HEK293 (cell line): ENCODE measurements around the gene C14orf132.
A peak's percentile ranks its signal among the peaks of the same experiment; 100 is the strongest.

Experiments
- CTCF ChIA-PET: fragments of 350-600 bp; formaldehyde crosslinking; extraction: SDS; loops from one replicate; lab custom pipeline; 2021; ENCODE audit warnings: antibody characterized with exemption; lab: Yijun Ruan, JAX
- POLR2A ChIA-PET: fragments of 300-600 bp; formaldehyde crosslinking; extraction: SDS; loops from one replicate; lab custom pipeline; 2020; ENCODE audit warnings: antibody characterized with exemption, inconsistent platforms; lab: Yijun Ruan, JAX
- H3K27ac ChIP-seq: fragments of 200-500 bp; sonication (Bioruptor generic); 2 replicates; pipeline ENCODE4 v1.5.1; 2014; ENCODE audit warnings: low read depth, low read length, control low read depth, inconsistent platforms; ENCODE audit errors: extremely low read depth
- H3K36me3 ChIP-seq, 2 experiments: fragments of 200-500 bp in 1 of 2; sonication (Bioruptor generic) in 1 of 2; 1 replicate in 1 of 2; 2 replicates in 1 of 2; pipeline ENCODE4 v1.5.1; 2014 to 2017; ENCODE audit warnings: inconsistent platforms in 2 of 2, low read length in 2 of 2; ENCODE audit not compliant: control insufficient read depth in 2 of 2, insufficient read depth in 1 of 2
- H3K4me1 ChIP-seq: fragments of 200-500 bp; sonication (Bioruptor generic); 2 replicates; pipeline ENCODE4 v1.5.1; 2014; ENCODE audit warnings: mild to moderate bottlenecking, low read length, inconsistent platforms; ENCODE audit not compliant: control insufficient read depth, insufficient read depth
- H3K4me3 ChIP-seq: 2 replicates; pipeline ENCODE4 v1.5.1; 2011; ENCODE audit warnings: low read depth, mild to moderate bottlenecking, control low read depth, low read length, moderate library complexity
- H3K9me3 ChIP-seq: fragments of 200-500 bp; sonication (Bioruptor generic); 2 replicates; pipeline ENCODE4 v1.5.1; 2014; ENCODE audit warnings: low read depth, low read length, inconsistent platforms; ENCODE audit not compliant: control insufficient read depth, insufficient read depth
- BCL11A ChIP-seq: fragments of 450-650 bp; formaldehyde crosslinking; IDR thresholded peaks from 2 replicates; pipeline ENCODE4 v1.5.1; 2016; ENCODE audit warnings: low read depth, missing biosample characterization, missing genetic modification characterization
- BCL11B ChIP-seq: fragments of 450-650 bp; formaldehyde crosslinking; IDR thresholded peaks from 2 replicates; pipeline ENCODE4 v1.5.1; 2016; ENCODE audit warnings: low read depth, missing biosample characterization, missing genetic modification characterization
- CTCF ChIP-seq: fragments of 450-650 bp; formaldehyde crosslinking; IDR thresholded peaks from 2 replicates; pipeline ENCODE4 v1.5.1; 2016; ENCODE audit warnings: missing biosample characterization, missing genetic modification characterization
- GLI4 ChIP-seq: fragments of 450-650 bp; formaldehyde crosslinking; IDR thresholded peaks from 2 replicates; pipeline ENCODE4 v1.5.1; 2016; ENCODE audit warnings: missing biosample characterization, missing genetic modification characterization
- GLIS1 ChIP-seq: fragments of 450-650 bp; formaldehyde crosslinking; IDR thresholded peaks from 2 replicates; pipeline ENCODE4 v1.5.1; 2016; ENCODE audit warnings: missing biosample characterization, missing genetic modification characterization
- HIC1 ChIP-seq: fragments of 450-650 bp; formaldehyde crosslinking; IDR thresholded peaks from 2 replicates; pipeline ENCODE4 v1.5.1; 2016; ENCODE audit warnings: missing biosample characterization, missing genetic modification characterization
- HOXD13 ChIP-seq: sonication (generic); formaldehyde crosslinking; IDR thresholded peaks from 2 replicates; pipeline ENCODE4 v1.8.0; 2022; ENCODE audit warnings: missing genetic modification reagents, borderline replicate concordance
- IKZF3 ChIP-seq: fragments of 450-650 bp; IDR thresholded peaks from 2 replicates; pipeline ENCODE4 v1.5.0; 2018; ENCODE audit warnings: missing biosample characterization, mild to moderate bottlenecking, missing genetic modification characterization, moderate library complexity
- SALL2 ChIP-seq: fragments of 450-650 bp; formaldehyde crosslinking; IDR thresholded peaks from 2 replicates; pipeline ENCODE4 v1.5.0; 2017; ENCODE audit warnings: missing biosample characterization, mild to moderate bottlenecking, missing genetic modification characterization, borderline replicate concordance
- SCRT1 ChIP-seq: fragments of 450-650 bp; formaldehyde crosslinking; IDR thresholded peaks from 2 replicates; pipeline ENCODE4 v1.5.1; 2016; ENCODE audit warnings: missing biosample characterization, missing genetic modification characterization, borderline replicate concordance
- ZBTB20 ChIP-seq: fragments of 450-650 bp; formaldehyde crosslinking; IDR thresholded peaks from 2 replicates; pipeline ENCODE4 v1.5.1; 2016; ENCODE audit warnings: missing biosample characterization, missing genetic modification characterization
- ZBTB48 ChIP-seq: fragments of 450-650 bp; formaldehyde crosslinking; IDR thresholded peaks from 2 replicates; pipeline ENCODE4 v1.5.1; 2016; ENCODE audit warnings: missing biosample characterization, missing genetic modification characterization
- ZNF169 ChIP-seq: fragments of 450-650 bp; formaldehyde crosslinking; IDR thresholded peaks from 2 replicates; pipeline ENCODE4 v1.5.1; 2016; ENCODE audit warnings: missing biosample characterization, missing genetic modification characterization
- ZNF184 ChIP-seq: fragments of 450-650 bp; IDR thresholded peaks from 2 replicates; pipeline ENCODE4 v1.5.1; 2018; ENCODE audit warnings: missing biosample characterization, mild to moderate bottlenecking, missing genetic modification characterization
- ZNF2 ChIP-seq: fragments of 450-650 bp; formaldehyde crosslinking; IDR thresholded peaks from 2 replicates; pipeline ENCODE4 v1.5.1; 2016; ENCODE audit warnings: missing biosample characterization, missing genetic modification characterization
- ZNF266 ChIP-seq: fragments of 450-650 bp; formaldehyde crosslinking; IDR thresholded peaks from 2 replicates; pipeline ENCODE4 v1.5.1; 2016; ENCODE audit warnings: missing biosample characterization, missing genetic modification characterization, low read depth
- ZNF404 ChIP-seq: fragments of 450-650 bp; formaldehyde crosslinking; IDR thresholded peaks from 2 replicates; pipeline ENCODE4 v1.5.1; 2017; ENCODE audit warnings: missing biosample characterization, missing genetic modification characterization
- ZNF610 ChIP-seq: fragments of 450-650 bp; formaldehyde crosslinking; IDR thresholded peaks from 2 replicates; pipeline ENCODE4 v1.5.1; 2016; ENCODE audit warnings: missing biosample characterization, missing genetic modification characterization, borderline replicate concordance
- ZNF747 ChIP-seq: fragments of 450-650 bp; formaldehyde crosslinking; IDR thresholded peaks from 2 replicates; pipeline ENCODE4 v1.5.1; 2016; ENCODE audit warnings: missing biosample characterization, missing genetic modification characterization
- ZNF791 ChIP-seq: fragments of 450-650 bp; formaldehyde crosslinking; IDR thresholded peaks from 2 replicates; pipeline ENCODE4 v1.5.1; 2016; ENCODE audit warnings: missing biosample characterization, missing genetic modification characterization
- ZNF792 ChIP-seq: fragments of 450-650 bp; formaldehyde crosslinking; IDR thresholded peaks from 2 replicates; pipeline ENCODE4 v1.5.1; 2016; ENCODE audit warnings: missing biosample characterization, missing genetic modification characterization
- TF ChIP-seq, protein P1 (sequence below): fragments of 450-650 bp; formaldehyde crosslinking; IDR thresholded peaks from 2 replicates; pipeline ENCODE4 v1.5.1; 2016; ENCODE audit warnings: missing biosample characterization, missing genetic modification characterization, low read depth
- TF ChIP-seq, protein P2 (sequence below): fragments of 450-650 bp; formaldehyde crosslinking; IDR thresholded peaks from 2 replicates; pipeline ENCODE4 v1.5.1; 2016; ENCODE audit warnings: missing biosample characterization, missing genetic modification characterization
- TF ChIP-seq, protein P3 (sequence below): fragments of 450-650 bp; formaldehyde crosslinking; IDR thresholded peaks from 2 replicates; pipeline ENCODE4 v1.5.1; 2016; ENCODE audit warnings: missing biosample characterization, missing genetic modification characterization

Gene C14orf132

GRCh38 chr14:96136371-96137005 lies 97.3 kb downstream of the C14orf132 start:
- ChIA-PET POLR2A (interaction anchor here (0.6 kb wide), 1 partner anchor 105 kb away, joined by 3 read pairs; no protein-coding TSS in a partner anchor), CTCF (no interaction called here)
- no peak overlapping the region for H3K4me3 ChIP-seq
- TF ChIP-seq ZBTB48 (tag by site-specific recombination), result peak; percentile 73
- TF ChIP-seq BCL11A (tag by site-specific recombination), result no peak
- no peak for TF ChIP-seq IKZF3
- TF ChIP-seq, all 188 proteins: peak for 1
- no peak overlapping the region for H3K27ac ChIP-seq
- H3K9me3 ChIP-seq, result no peaks in the 10 kb centered on the region
- H3K4me1 ChIP-seq, result no peaks in the 10 kb centered on the region
- no peaks in the 10 kb centered on the region for H3K36me3 ChIP-seq

- TF ChIP-seq ZNF747 (tag by site-specific recombination) (no peak), ZNF266 (peak; percentile 84)
- ChIA-PET POLR2A (no interaction called here), CTCF (no interaction called here)
- no peak overlapping the region for H3K27ac ChIP-seq
- H3K4me3 ChIP-seq, result no peak overlapping the region
- H3K36me3 ChIP-seq, result no peaks in the 10 kb centered on the region
- H3K9me3 ChIP-seq, result no peaks in the 10 kb centered on the region; the same call in 1 of the 2 replicates
- H3K4me1 ChIP-seq, result no peaks in the 10 kb centered on the region
Measured at GRCh38 chr14:96138241-96138640, 99.1 kb downstream of the C14orf132 start.

- ChIA-PET POLR2A (no interaction called here), CTCF (no interaction called here)
- Histone ChIP-seq H3K27ac (no peak overlapping the region), H3K4me1 (no peaks in the 10 kb centered on the region), H3K36me3 (no peaks in the 10 kb centered on the region)
- TF ChIP-seq, protein P1, sequence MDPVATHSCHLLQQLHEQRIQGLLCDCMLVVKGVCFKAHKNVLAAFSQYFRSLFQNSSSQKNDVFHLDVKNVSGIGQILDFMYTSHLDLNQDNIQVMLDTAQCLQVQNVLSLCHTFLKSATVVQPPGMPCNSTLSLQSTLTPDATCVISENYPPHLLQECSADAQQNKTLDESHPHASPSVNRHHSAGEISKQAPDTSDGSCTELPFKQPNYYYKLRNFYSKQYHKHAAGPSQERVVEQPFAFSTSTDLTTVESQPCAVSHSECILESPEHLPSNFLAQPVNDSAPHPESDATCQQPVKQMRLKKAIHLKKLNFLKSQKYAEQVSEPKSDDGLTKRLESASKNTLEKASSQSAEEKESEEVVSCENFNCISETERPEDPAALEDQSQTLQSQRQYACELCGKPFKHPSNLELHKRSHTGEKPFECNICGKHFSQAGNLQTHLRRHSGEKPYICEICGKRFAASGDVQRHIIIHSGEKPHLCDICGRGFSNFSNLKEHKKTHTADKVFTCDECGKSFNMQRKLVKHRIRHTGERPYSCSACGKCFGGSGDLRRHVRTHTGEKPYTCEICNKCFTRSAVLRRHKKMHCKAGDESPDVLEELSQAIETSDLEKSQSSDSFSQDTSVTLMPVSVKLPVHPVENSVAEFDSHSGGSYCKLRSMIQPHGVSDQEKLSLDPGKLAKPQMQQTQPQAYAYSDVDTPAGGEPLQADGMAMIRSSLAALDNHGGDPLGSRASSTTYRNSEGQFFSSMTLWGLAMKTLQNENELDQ (tag by site-specific recombination), result no peak
- TF ChIP-seq, protein P2, sequence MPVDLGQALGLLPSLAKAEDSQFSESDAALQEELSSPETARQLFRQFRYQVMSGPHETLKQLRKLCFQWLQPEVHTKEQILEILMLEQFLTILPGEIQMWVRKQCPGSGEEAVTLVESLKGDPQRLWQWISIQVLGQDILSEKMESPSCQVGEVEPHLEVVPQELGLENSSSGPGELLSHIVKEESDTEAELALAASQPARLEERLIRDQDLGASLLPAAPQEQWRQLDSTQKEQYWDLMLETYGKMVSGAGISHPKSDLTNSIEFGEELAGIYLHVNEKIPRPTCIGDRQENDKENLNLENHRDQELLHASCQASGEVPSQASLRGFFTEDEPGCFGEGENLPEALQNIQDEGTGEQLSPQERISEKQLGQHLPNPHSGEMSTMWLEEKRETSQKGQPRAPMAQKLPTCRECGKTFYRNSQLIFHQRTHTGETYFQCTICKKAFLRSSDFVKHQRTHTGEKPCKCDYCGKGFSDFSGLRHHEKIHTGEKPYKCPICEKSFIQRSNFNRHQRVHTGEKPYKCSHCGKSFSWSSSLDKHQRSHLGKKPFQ (tag by site-specific recombination), result no peak
- TF ChIP-seq ZBTB20 (tag by site-specific recombination) (no peak), ZNF404 (tag by site-specific recombination) (no peak), GLI4 (tag by site-specific recombination) (no peak), BCL11B (tag by site-specific recombination) (no peak), ZNF791 (tag by site-specific recombination) (no peak), ZNF792 (tag by site-specific recombination) (no peak), ZNF2 (tag by site-specific recombination) (no peak), ZNF184 (tag by site-specific recombination) (no peak), HOXD13 (no peak), SCRT1 (tag by site-specific recombination) (no peak), HIC1 (tag by site-specific recombination) (no peak), CTCF (tag by site-specific recombination) (no peak), GLIS1 (tag by site-specific recombination) (no peak), SALL2 (tag by site-specific recombination) (no peak), ZNF169 (tag by site-specific recombination) (no peak), ZNF610 (tag by site-specific recombination) (no peak)
- TF ChIP-seq, protein P3, sequence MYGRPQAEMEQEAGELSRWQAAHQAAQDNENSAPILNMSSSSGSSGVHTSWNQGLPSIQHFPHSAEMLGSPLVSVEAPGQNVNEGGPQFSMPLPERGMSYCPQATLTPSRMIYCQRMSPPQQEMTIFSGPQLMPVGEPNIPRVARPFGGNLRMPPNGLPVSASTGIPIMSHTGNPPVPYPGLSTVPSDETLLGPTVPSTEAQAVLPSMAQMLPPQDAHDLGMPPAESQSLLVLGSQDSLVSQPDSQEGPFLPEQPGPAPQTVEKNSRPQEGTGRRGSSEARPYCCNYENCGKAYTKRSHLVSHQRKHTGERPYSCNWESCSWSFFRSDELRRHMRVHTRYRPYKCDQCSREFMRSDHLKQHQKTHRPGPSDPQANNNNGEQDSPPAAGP (tag by site-specific recombination), result no peak
- TF ChIP-seq, all 188 proteins: peak for 0
- H3K9me3 ChIP-seq, result no peaks in the 10 kb centered on the region; the same call in 1 of the 2 replicates
- no peak overlapping the region for H3K4me3 ChIP-seq
Measured at GRCh38 chr14:96139169-96139568, 100.0 kb downstream of the C14orf132 start.
